Measurements from ENCODE around the gene GATM. TPM values are rescaled to one million over a fixed set of nuclear protein-coding genes. Genes with fewer than 3 reads are reported as not detected.
"Not testable (repeated sequence)": the region's sequence is repeated elsewhere in the genome, so short reads cannot be mapped to it uniquely, and the experiment has no call there.

GATM gene
- total and polyA plus RNA-seq, 2 of the 8 experiments (the other 6 are each of a cell fraction or from before 2014, with no cell fraction given), result 10.2 to 15.1 TPM

GRCh38 chr15:45370042-45370441, 8.3 kb downstream of the GATM start:
- H4K8ac ChIP-seq (ENCODE audit: extremely low read depth, insufficient read depth, low read length); DNase-seq (ENCODE audit: low read depth in 1 of 2, low spot score in 2 of 2); H3K27ac ChIP-seq (ENCODE audit: low read depth, low read length); H3K79me1 ChIP-seq (ENCODE audit: low read depth, low read length); H2AFZ ChIP-seq (ENCODE audit: low read length); H2BK12ac ChIP-seq (ENCODE audit: low read depth, low read length); POLR2A ChIA-PET (ENCODE audit: partially characterized antibody); H4K20me1 ChIP-seq (replicated peaks in 1 of 2; ENCODE audit: control insufficient read depth in 1 of 2, insufficient read depth in 2 of 2, low read length in 2 of 2); H2BK120ac ChIP-seq (replicated peaks; ENCODE audit: low read depth, low read length); H2BK15ac ChIP-seq (ENCODE audit: low read length); H3K9me3 ChIP-seq (ENCODE audit: insufficient read depth in 2 of 2, low read depth in 1 of 2, low read length in 1 of 2); FAIRE-seq; H3K9ac ChIP-seq (replicated peaks in 1 of 4; ENCODE audit: extremely low read depth in 1 of 4, low read depth in 3 of 4, low read length in 3 of 4); H3K56ac ChIP-seq (replicated peaks; ENCODE audit: insufficient read length, low read depth, low read length); H2AK5ac ChIP-seq (ENCODE audit: low read depth, low read length); H3K4me3 ChIP-seq (ENCODE audit: extremely low read depth in 1 of 4, insufficient read depth in 2 of 4, low read depth in 3 of 4, low read length in 4 of 4); H3K4ac ChIP-seq (replicated peaks; ENCODE audit: insufficient read length, low read depth, low read length); H3K4me1 ChIP-seq (replicated peaks in 1 of 4; ENCODE audit: control insufficient read depth in 3 of 4, insufficient read depth in 4 of 4, low read length in 3 of 4); H3K79me2 ChIP-seq (ENCODE audit: control insufficient read depth in 1 of 2, insufficient read depth in 2 of 2, low read length in 2 of 2); H3K18ac ChIP-seq (ENCODE audit: extremely low read depth, low read length); H3K14ac ChIP-seq (ENCODE audit: insufficient read length); H3K23ac ChIP-seq (ENCODE audit: insufficient read length); H3K27me3 ChIP-seq (replicated peaks in 1 of 4; ENCODE audit: control insufficient read depth in 3 of 4, extremely low read depth in 1 of 4, insufficient read depth in 3 of 4, low read length in 3 of 4); H3K23me2 ChIP-seq (ENCODE audit: low read depth, low read length); H3K4me2 ChIP-seq (ENCODE audit: insufficient read depth in 1 of 2, low read depth in 2 of 2, low read length in 2 of 2); H3K36me3 ChIP-seq (ENCODE audit: control insufficient read depth in 2 of 4, insufficient read depth in 4 of 4, low read length in 3 of 4); H2BK20ac ChIP-seq (ENCODE audit: low read length); H2BK5ac ChIP-seq (ENCODE audit: low read depth, low read length); H4K5ac ChIP-seq (ENCODE audit: insufficient read length, low read depth, low read length); H4K91ac ChIP-seq (replicated peaks; ENCODE audit: insufficient read length, low read length): not testable (repeated sequence)
- WGBS, 2 experiments (ENCODE audit: extremely low coverage in 1 of 2, insufficient coverage in 1 of 2, insufficient read length in 1 of 2, insufficient replicate concordance in 2 of 2, low coverage in 1 of 2, low lambda C conversion rate in 2 of 2, missing lambda C conversion rate in 1 of 2), result 100% methylated on average over 1 of the region's 4 CpGs; no CpG with 5 or more reads in 1 of the 2 experiments
- CTCF ChIA-PET (ENCODE audit: partially characterized antibody), result interaction anchor here (0.7 to 1.2 kb wide), 2 partner anchors 89 to 165 kb away, joined by 3 read pairs; no protein-coding TSS in a partner anchor

- H3K4ac ChIP-seq (replicated peaks; ENCODE audit: insufficient read length, low read depth, low read length); FAIRE-seq; H3K9me3 ChIP-seq (ENCODE audit: insufficient read depth in 2 of 2, low read depth in 1 of 2, low read length in 1 of 2); H2AK5ac ChIP-seq (ENCODE audit: low read depth, low read length); H3K79me1 ChIP-seq (ENCODE audit: low read depth, low read length); H3K27me3 ChIP-seq (replicated peaks in 1 of 4; ENCODE audit: control insufficient read depth in 3 of 4, extremely low read depth in 1 of 4, insufficient read depth in 3 of 4, low read length in 3 of 4); H2AFZ ChIP-seq (ENCODE audit: low read length); H2BK15ac ChIP-seq (ENCODE audit: low read length); DNase-seq (ENCODE audit: low read depth in 1 of 2, low spot score in 2 of 2); H4K20me1 ChIP-seq (replicated peaks in 1 of 2; ENCODE audit: control insufficient read depth in 1 of 2, insufficient read depth in 2 of 2, low read length in 2 of 2); H4K91ac ChIP-seq (replicated peaks; ENCODE audit: insufficient read length, low read length); H3K79me2 ChIP-seq (ENCODE audit: control insufficient read depth in 1 of 2, insufficient read depth in 2 of 2, low read length in 2 of 2); H3K4me1 ChIP-seq (replicated peaks in 1 of 4; ENCODE audit: control insufficient read depth in 3 of 4, insufficient read depth in 4 of 4, low read length in 3 of 4); H2BK20ac ChIP-seq (ENCODE audit: low read length); H4K8ac ChIP-seq (ENCODE audit: extremely low read depth, insufficient read depth, low read length); H2BK120ac ChIP-seq (replicated peaks; ENCODE audit: low read depth, low read length); H3K4me2 ChIP-seq (ENCODE audit: insufficient read depth in 1 of 2, low read depth in 2 of 2, low read length in 2 of 2); H3K18ac ChIP-seq (ENCODE audit: extremely low read depth, low read length); H3K23ac ChIP-seq (ENCODE audit: insufficient read length); H3K56ac ChIP-seq (replicated peaks; ENCODE audit: insufficient read length, low read depth, low read length); H3K9ac ChIP-seq (replicated peaks in 1 of 4; ENCODE audit: extremely low read depth in 1 of 4, low read depth in 3 of 4, low read length in 3 of 4); H3K4me3 ChIP-seq (ENCODE audit: extremely low read depth in 1 of 4, insufficient read depth in 2 of 4, low read depth in 3 of 4, low read length in 4 of 4); H3K23me2 ChIP-seq (ENCODE audit: low read depth, low read length); H3K27ac ChIP-seq (ENCODE audit: low read depth, low read length); H3K14ac ChIP-seq (ENCODE audit: insufficient read length); H3K36me3 ChIP-seq (ENCODE audit: control insufficient read depth in 2 of 4, insufficient read depth in 4 of 4, low read length in 3 of 4); H4K5ac ChIP-seq (ENCODE audit: insufficient read length, low read depth, low read length); H2BK12ac ChIP-seq (ENCODE audit: low read depth, low read length); H2BK5ac ChIP-seq (ENCODE audit: low read depth, low read length): not testable (repeated sequence)
- CTCF ChIA-PET (ENCODE audit: partially characterized antibody), result interaction anchor here (0.6 to 1.5 kb wide), 3 partner anchors 18 to 203 kb away, joined by 3 to 4 read pairs (median 3); no protein-coding TSS in a partner anchor
- POLR2A ChIA-PET (ENCODE audit: partially characterized antibody), result interaction anchor here (1.4 kb wide), 1 partner anchor 10 kb away, joined by 3 read pairs; no protein-coding TSS in a partner anchor
- 92% methylated on average over 5 of the region's 7 CpGs; no CpG with 5 or more reads in 1 of the 2 experiments for WGBS, 2 experiments (ENCODE audit: extremely low coverage in 1 of 2, insufficient coverage in 1 of 2, insufficient read length in 1 of 2, insufficient replicate concordance in 2 of 2, low coverage in 1 of 2, low lambda C conversion rate in 2 of 2, missing lambda C conversion rate in 1 of 2)
These were observed 11.1 kb downstream of the GATM start for GRCh38 chr15:45367222-45367621.

Data from H1 (cell line).